M059J (cell line): Measurements from ENCODE around the gene IQGAP2. TPM values are rescaled to one million over a fixed set of nuclear protein-coding genes. Genes with fewer than 3 reads are reported as not detected.
"Not testable (repeated sequence)": the region's sequence is repeated elsewhere in the genome, so short reads cannot be mapped to it uniquely, and the experiment has no call there.

Source experiments
- DNase-seq: peaks from one replicate; pipeline ENCODE4 v3.0.0-alpha.2; 2012; ENCODE audit warnings: low read depth
- total RNA-seq: library from RNA; depleted of rRNA; stranded (reverse); fragments of >200 nt; shearing (Covaris generic); gene quantifications from 2 replicates; pipeline ENCODE4 v1.2.3, GENCODE V29; 2014

IQGAP2 gene
- total RNA-seq, 1 experiment from 2014 or later, result 0.52 TPM

DNA sequence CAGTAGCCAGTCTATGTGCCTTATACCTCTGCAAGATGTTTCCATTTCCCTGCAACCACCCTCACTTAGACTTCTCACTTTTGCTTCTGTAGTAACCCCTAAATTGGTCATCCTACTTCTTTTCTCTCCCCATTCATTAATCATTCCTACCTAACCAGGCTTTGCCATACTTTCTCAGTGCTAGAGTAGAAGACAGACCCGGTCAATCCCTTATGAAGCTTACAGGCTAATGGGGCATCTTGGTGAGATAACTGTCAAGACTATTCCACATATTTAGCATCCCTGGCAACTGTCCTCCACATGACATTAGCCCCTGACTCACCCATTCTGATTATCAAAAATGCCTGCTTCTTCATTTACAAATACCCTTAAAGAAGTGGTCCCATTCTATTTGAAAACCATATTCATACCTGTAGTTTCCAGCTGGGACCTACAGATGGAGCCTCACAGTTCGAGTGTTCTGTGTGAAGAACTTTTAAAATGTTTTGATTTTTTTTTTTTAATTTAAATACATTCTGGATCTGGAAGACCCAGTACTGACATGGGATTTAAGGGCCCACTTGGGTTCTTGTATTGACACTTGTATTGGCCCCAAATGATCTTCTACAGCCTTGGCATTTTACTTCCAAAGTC, 199.1 kb downstream of the IQGAP2 start:
- DNase-seq, result peak; percentile 33

- not testable (repeated sequence) for DNase-seq
These were observed 200.9 kb downstream of the IQGAP2 start for GRCh38 chr5:76603991-76604390.

DNA sequence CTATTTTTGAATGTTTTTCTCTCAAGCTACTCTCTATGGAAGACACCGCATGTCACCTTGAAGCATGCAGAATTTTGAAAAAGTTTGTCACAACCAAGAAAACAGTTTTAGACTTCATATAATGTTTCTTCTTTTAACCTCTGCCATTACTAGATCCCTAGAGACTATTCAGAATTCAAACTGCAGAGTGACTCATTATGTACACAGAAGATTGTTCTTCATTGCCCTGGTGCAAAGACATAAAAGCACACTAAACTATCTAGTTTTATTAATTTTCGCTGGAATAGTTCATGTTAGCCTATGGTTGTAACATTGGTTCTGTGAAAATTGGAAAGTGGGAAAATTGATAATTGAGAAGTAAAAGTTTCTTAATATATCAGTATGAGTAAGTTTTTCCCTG, 201.8 kb downstream of the IQGAP2 start:
- DNase-seq, result no peak

DNA sequence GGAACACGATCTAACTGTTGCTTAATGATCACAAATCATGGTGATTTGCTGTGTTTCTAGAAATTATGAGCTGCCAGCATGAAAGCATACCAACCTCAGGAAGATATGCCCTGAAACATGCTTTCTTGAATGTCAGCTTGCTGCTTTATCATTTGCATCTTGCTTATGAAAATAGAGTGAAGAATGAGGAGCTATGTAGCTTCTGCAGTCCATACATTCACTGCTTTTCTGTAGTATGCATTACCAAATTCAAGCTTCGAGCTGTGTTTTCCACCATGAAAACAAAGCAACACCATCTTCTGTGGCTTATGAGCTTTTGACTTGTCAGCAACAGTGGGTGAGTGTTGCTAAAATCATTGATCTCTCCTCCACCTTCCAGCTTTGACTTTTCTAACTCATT, 203.6 kb downstream of the IQGAP2 start:
- DNase-seq, result no peak

DNA sequence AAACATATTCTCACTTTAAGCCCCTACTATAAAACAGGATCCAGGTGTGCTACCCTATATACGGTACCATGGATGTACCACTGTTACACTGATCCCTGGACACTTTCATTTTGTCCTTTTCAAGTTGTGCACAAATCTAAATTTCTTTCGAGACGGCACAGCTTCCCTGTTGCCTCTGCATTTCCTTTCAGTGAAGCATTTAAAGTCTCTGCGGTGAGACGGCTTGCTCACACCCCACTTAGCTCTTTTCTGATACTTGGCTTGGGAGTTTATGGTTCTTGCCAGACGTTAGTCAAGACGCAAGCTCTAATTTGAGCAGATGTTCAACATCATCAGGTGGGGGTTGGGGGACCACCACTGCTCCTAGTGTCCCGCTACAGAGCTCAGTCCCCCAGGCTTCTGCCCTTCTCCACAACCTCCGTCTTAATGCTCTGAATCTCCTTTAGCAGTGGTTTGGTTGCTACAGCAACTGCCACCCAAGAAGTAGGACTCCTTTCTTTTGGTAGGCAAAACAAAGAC, 204.3 kb downstream of the IQGAP2 start:
- DNase-seq, result peak; percentile 45

- DNase-seq, result peak; percentile 46
These were observed 205.7 kb downstream of the IQGAP2 start for GRCh38 chr5:76608833-76609232.

- DNase-seq, result peak; percentile 13
These were observed 207.1 kb downstream of the IQGAP2 start for GRCh38 chr5:76610196-76610595.

- DNase-seq, result no peak
These were observed 209.9 kb downstream of the IQGAP2 start for GRCh38 chr5:76612942-76613341.

- peak; percentile 33 for DNase-seq
These were observed 212.7 kb downstream of the IQGAP2 start for GRCh38 chr5:76615759-76616158.

GRCh38 chr5:76616206-76616605, 213.1 kb downstream of the IQGAP2 start:
- DNase-seq, result no peak

- peak; percentile 52 for DNase-seq
These were observed 214.1 kb downstream of the IQGAP2 start for GRCh38 chr5:76617229-76617628.

DNA sequence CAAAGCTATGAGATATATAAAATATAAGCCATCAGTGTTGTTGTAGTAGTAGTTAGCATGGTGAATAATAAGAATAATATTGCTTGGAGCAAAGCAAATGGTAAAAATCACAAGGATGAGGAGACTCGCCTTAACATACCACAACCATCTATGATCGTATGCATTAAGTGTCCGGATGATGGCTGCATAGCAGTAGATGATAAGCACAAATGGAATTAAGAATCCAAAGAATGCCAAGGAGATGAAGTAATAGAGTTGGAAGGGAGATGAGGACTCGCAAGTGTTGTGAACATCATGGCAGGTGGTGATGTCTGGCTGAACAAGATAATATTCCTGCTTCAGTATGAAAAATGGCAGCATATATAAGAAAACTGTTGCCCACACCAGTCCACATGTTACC, 214.6 kb downstream of the IQGAP2 start:
- DNase-seq, result peak; percentile 69

- no peak for DNase-seq
These were observed 217.1 kb downstream of the IQGAP2 start for GRCh38 chr5:76620166-76620565.

DNA sequence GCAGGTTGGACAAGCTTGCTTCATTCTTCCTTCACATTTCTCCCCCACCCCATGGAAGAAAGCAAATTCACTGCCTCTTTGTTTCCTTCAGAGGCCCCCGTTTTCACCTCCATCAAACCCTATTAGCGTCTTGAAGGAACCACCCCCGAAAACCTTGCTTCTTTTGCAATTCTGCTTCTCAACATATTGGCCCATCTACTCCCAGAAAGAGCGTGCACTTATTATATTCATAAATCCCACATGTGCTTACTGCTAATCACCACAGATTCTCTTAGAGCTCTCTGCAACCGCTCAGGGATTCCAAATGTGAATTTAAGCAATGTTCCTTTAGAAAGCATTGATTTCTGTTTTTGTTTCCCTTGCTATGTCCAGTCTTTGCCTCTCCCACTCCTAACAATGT, 219.0 kb downstream of the IQGAP2 start:
- no peak for DNase-seq

DNA sequence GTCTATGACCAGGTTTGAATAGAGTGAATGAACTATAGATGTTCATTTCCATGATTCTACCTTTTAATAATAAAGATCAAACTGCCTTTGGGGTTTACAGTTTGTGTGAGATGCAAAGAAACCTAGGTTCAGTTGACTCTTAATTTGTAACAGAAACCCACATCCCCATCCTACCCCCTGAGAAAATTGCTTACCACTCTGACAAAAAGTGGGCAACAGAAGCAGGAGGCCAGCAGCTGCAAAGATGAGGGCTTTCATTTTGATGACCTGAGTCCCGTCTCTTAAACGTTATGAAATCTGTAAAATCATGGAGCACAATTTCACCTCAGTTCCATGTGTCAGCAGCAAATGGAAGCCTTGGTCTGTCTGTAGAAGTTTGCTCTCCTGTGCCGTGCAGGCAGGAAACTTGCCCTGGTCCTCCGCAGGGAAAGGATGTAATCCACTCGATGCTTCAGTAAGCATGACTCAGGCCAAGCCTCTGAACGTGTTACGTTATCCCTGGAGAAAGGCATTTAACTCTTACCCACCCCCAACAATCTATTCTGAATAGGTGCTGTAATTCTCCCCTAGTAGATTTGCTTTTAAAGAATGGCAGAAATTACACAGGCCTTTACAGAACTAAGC, 220.0 kb downstream of the IQGAP2 start, which contains the start of gene F2RL2:
TSS of gene F2RL2 (minus strand) at position 431 of the 624 bp plus-strand sequence. CDS start at position 258, 173 bp downstream.
- peak; percentile 83 for DNase-seq

GRCh38 chr5:76625087-76625815, 222.2 kb downstream of the IQGAP2 start:
- DNase-seq, result no peak

DNA sequence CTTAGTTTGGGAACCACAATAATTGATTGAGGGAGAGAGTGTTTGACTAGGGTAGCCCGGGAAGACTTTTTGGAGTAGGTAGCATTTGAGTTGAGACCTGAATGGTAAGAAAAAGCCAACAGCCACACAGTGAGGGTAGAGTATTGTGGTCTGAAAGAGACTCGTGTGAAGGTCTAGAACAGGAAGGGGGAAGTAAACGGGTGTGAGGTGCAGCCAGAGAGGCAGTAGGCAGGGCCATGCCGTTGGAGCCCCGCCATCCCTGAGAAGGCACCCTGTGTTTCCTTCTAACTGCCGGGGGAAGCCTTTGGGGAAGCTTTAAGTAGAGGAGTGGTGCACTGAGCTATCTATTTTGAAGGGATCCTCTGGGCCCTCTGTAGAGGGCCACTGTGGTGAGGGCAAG, 223.7 kb downstream of the IQGAP2 start:
- no peak for DNase-seq

- DNase-seq, result no peak
These were observed 231.6 kb downstream of the IQGAP2 start for GRCh38 chr5:76634661-76635060.

DNA sequence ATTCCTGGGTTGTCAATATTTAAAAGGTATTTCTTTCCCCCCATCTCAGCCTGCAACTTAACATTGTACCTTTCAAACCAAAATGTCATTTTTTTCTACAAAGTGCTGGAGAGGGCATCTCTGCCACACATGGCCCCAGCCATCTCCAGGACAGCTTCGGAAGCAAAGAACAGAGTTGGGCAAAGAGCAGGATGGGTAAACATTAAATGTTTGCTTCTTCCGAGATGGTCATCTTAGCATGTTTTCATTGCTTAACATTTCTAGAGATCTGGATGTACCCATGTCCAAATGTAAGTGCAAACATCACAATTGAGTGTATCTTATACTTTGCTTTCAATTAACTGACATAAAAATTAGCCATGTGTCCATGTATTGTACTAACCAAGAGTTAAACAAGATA, 234.4 kb downstream of the IQGAP2 start:
- DNase-seq, result no peak

GRCh38 chr5:76638479-76638878, 235.4 kb downstream of the IQGAP2 start:
- DNase-seq, result peak; percentile 9

DNA sequence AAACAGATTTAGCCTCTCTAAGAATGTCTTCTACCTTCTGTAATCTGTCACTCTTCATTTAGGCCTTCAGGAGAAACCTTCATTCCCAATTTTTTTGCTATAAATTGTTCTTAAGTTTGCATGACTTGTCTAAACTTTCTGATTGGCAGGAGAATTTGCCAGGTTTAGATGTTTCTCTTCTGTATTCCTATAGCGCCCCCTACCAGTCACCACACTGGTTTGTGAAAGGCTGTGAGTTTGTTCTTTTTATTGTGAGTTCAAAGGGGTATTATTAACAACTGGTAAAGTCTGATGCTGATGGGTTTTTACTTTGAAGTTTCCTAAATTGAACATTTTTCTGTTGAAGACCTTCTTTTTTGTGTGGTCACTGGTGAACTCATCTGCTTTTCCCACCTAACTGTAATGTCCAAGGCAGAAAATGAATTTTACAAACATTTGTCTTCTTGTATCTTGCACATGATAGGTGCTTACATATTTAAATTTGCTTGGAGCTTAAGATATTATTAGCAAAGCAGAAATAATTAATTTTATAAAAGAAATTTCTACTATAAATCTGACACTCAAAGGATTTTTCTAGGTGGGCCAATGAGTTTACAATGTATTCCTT, 238.5 kb downstream of the IQGAP2 start:
- peak; percentile 75 for DNase-seq

GRCh38 chr5:76642390-76643040, 239.4 kb downstream of the IQGAP2 start:
- DNase-seq, result peak; percentile 16
